ENCODE measurements around the gene TBC1D4.

The TBC1D4 gene

GRCh38 chr13:75370774-75371173 lies 111.2 kb downstream of the TBC1D4 start:
- no peak for TF ChIP-seq REST (IDR thresholded peaks at IDR 0.05; ENCODE audit: insufficient read depth in 1 of 2, low read depth in 2 of 2, low read length in 2 of 2)
- no peak for TF ChIP-seq TAF1 (IDR thresholded peaks at IDR 0.05; ENCODE audit: borderline replicate concordance, insufficient read depth, low read length)
- no peak for TF ChIP-seq FOXP2 (optimal IDR thresholded peaks at IDR 0.05; ENCODE audit: borderline replicate concordance, extremely low read depth, extremely low read length, insufficient read depth)
- TF ChIP-seq POLR2AphosphoS5 (IDR thresholded peaks at IDR 0.05; ENCODE audit: low read depth, low read length): no peak

- no peak for TF ChIP-seq POLR2AphosphoS5 (IDR thresholded peaks at IDR 0.05; ENCODE audit: low read depth, low read length)
Measured at GRCh38 chr13:75369981-75370380, 112.0 kb downstream of the TBC1D4 start.

GRCh38 chr13:75368167-75368566 lies 113.8 kb downstream of the TBC1D4 start:
- TF ChIP-seq FOXP2 (optimal IDR thresholded peaks at IDR 0.05; ENCODE audit: borderline replicate concordance, extremely low read depth, extremely low read length, insufficient read depth): no peak
- TF ChIP-seq TAF1 (IDR thresholded peaks at IDR 0.05; ENCODE audit: borderline replicate concordance, insufficient read depth, low read length): no peak
- no peak for TF ChIP-seq POLR2AphosphoS5 (IDR thresholded peaks at IDR 0.05; ENCODE audit: low read depth, low read length)
- TF ChIP-seq SIN3A (IDR thresholded peaks at IDR 0.05; ENCODE audit: borderline replicate concordance, insufficient read depth, low read length): no peak
- no peak for TF ChIP-seq REST (IDR thresholded peaks at IDR 0.05; ENCODE audit: insufficient read depth in 1 of 2, low read depth in 2 of 2, low read length in 2 of 2)

- no peak for TF ChIP-seq TAF1 (IDR thresholded peaks at IDR 0.05; ENCODE audit: borderline replicate concordance, insufficient read depth, low read length)
- TF ChIP-seq REST (IDR thresholded peaks at IDR 0.05; ENCODE audit: insufficient read depth in 1 of 2, low read depth in 2 of 2, low read length in 2 of 2): no peak
- no peak for TF ChIP-seq FOXP2 (optimal IDR thresholded peaks at IDR 0.05; ENCODE audit: borderline replicate concordance, extremely low read depth, extremely low read length, insufficient read depth)
- TF ChIP-seq SIN3A (IDR thresholded peaks at IDR 0.05; ENCODE audit: borderline replicate concordance, insufficient read depth, low read length): no peak
- no peak for TF ChIP-seq POLR2AphosphoS5 (IDR thresholded peaks at IDR 0.05; ENCODE audit: low read depth, low read length)
Measured at GRCh38 chr13:75366380-75367280, 115.3 kb downstream of the TBC1D4 start.

GRCh38 chr13:75365724-75366173 lies 116.2 kb downstream of the TBC1D4 start:
- TF ChIP-seq POLR2AphosphoS5 (IDR thresholded peaks at IDR 0.05; ENCODE audit: low read depth, low read length): no peak
- TF ChIP-seq FOXP2 (optimal IDR thresholded peaks at IDR 0.05; ENCODE audit: borderline replicate concordance, extremely low read depth, extremely low read length, insufficient read depth): no peak
- TF ChIP-seq SIN3A (IDR thresholded peaks at IDR 0.05; ENCODE audit: borderline replicate concordance, insufficient read depth, low read length): no peak
- no peak for TF ChIP-seq TAF1 (IDR thresholded peaks at IDR 0.05; ENCODE audit: borderline replicate concordance, insufficient read depth, low read length)
- TF ChIP-seq REST (IDR thresholded peaks at IDR 0.05; ENCODE audit: insufficient read depth in 1 of 2, low read depth in 2 of 2, low read length in 2 of 2): no peak
